HepG2 (cell line): Measurements from ENCODE around the gene BIRC7.

Source experiments
- HDAC2 ChIP-seq: sonication (generic); formaldehyde crosslinking; IDR thresholded peaks from 2 replicates; pipeline ENCODE4 v1.4.0; 2020; ENCODE audit warnings: missing genetic modification reagents
- HMGXB4 ChIP-seq, 2 experiments: sonication (generic) in 1 of 2; formaldehyde crosslinking in 1 of 2; IDR thresholded peaks; 2 replicates each; pipeline versions ENCODE4 v1.4.0 to v1.6.1; 2018 to 2020; ENCODE audit warnings: missing genetic modification reagents in 2 of 2, borderline replicate concordance in 1 of 2, low read depth in 1 of 2, mild to moderate bottlenecking in 1 of 2, missing biosample characterization in 1 of 2
- MED8 ChIP-seq: sonication (generic); formaldehyde crosslinking; IDR thresholded peaks from 2 replicates; pipeline ENCODE4 v1.8.1; 2023; ENCODE audit warnings: mild to moderate bottlenecking, missing genetic modification reagents; ENCODE audit not compliant: insufficient replicate concordance
- PRPF4 ChIP-seq: fragments of 200-400 bp; formaldehyde crosslinking; IDR thresholded peaks from 2 replicates; pipeline ENCODE4 v1.6.1; 2016; ENCODE audit warnings: low read length, low read depth; ENCODE audit not compliant: poor library complexity, severe bottlenecking
- RAD21 ChIP-seq: fragments of 450-650 bp; formaldehyde crosslinking; IDR thresholded peaks from 2 replicates; pipeline ENCODE4 v1.5.0; 2020; ENCODE audit warnings: mild to moderate bottlenecking
- TBP ChIP-seq: sonication (generic); formaldehyde crosslinking; IDR thresholded peaks from 2 replicates; pipeline ENCODE4 v1.5.0; 2020; ENCODE audit warnings: missing genetic modification reagents
- TCF7L2 ChIP-seq: IDR thresholded peaks from 2 replicates; pipeline ENCODE4 v1.6.1; 2011; ENCODE audit warnings: mild to moderate bottlenecking, low read depth, low read length, moderate library complexity
- ZSCAN25 ChIP-seq: sonication (generic); formaldehyde crosslinking; IDR thresholded peaks from 2 replicates; pipeline ENCODE4 v1.8.0; 2022; ENCODE audit warnings: mild to moderate bottlenecking, missing genetic modification reagents
- ZSCAN29 ChIP-seq: sonication (generic); formaldehyde crosslinking; conservative IDR thresholded peaks from 2 replicates; pipeline ENCODE4 v1.4.0; 2020; ENCODE audit warnings: mild to moderate bottlenecking, missing genetic modification reagents
- TF ChIP-seq, protein P1 (sequence below): IDR thresholded peaks from 2 replicates; pipeline ENCODE4 v1.6.1; 2012; ENCODE audit warnings: inconsistent platforms
- TF ChIP-seq, protein P2 (sequence below), 2 experiments: IDR thresholded peaks; 2 replicates each; pipeline ENCODE4 v1.6.1; 2011 to 2012; ENCODE audit warnings: low read length in 2 of 2, borderline replicate concordance in 1 of 2, low read depth in 1 of 2, mild to moderate bottlenecking in 1 of 2, moderate library complexity in 1 of 2

- TF ChIP-seq TBP (no peak), ZSCAN29 (CRISPR knock-in tag) (no peak), HMGXB4 (CRISPR knock-in tag; IDR thresholded peaks at IDR 0.05; ENCODE audit: borderline replicate concordance in 1 of 2, low read depth in 1 of 2) (no peak), RAD21 (CRISPR knock-in tag) (no peak), TCF7L2 (no peak), ZSCAN25 (no peak), MED8 (no peak), HDAC2 (CRISPR knock-in tag) (no peak), PRPF4 (no peak)
- TF ChIP-seq, protein P1, sequence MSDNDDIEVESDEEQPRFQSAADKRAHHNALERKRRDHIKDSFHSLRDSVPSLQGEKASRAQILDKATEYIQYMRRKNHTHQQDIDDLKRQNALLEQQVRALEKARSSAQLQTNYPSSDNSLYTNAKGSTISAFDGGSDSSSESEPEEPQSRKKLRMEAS = no peak
- TF ChIP-seq, protein P2, sequence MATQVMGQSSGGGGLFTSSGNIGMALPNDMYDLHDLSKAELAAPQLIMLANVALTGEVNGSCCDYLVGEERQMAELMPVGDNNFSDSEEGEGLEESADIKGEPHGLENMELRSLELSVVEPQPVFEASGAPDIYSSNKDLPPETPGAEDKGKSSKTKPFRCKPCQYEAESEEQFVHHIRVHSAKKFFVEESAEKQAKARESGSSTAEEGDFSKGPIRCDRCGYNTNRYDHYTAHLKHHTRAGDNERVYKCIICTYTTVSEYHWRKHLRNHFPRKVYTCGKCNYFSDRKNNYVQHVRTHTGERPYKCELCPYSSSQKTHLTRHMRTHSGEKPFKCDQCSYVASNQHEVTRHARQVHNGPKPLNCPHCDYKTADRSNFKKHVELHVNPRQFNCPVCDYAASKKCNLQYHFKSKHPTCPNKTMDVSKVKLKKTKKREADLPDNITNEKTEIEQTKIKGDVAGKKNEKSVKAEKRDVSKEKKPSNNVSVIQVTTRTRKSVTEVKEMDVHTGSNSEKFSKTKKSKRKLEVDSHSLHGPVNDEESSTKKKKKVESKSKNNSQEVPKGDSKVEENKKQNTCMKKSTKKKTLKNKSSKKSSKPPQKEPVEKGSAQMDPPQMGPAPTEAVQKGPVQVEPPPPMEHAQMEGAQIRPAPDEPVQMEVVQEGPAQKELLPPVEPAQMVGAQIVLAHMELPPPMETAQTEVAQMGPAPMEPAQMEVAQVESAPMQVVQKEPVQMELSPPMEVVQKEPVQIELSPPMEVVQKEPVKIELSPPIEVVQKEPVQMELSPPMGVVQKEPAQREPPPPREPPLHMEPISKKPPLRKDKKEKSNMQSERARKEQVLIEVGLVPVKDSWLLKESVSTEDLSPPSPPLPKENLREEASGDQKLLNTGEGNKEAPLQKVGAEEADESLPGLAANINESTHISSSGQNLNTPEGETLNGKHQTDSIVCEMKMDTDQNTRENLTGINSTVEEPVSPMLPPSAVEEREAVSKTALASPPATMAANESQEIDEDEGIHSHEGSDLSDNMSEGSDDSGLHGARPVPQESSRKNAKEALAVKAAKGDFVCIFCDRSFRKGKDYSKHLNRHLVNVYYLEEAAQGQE (IDR thresholded peaks at IDR 0.05; ENCODE audit: borderline replicate concordance in 1 of 2, low read depth in 1 of 2, low read length in 2 of 2) = no peak
Measured at GRCh38 chr20:63286781-63287696, 51.3 kb downstream of the BIRC7 start.
